Uterus (tissue), 4 donors: ENCODE results near the gene SLC12A9. TPM values are rescaled to one million over a fixed set of nuclear protein-coding genes. Genes with fewer than 3 reads are reported as not detected.

Experiments
- DNase-seq, 2 donors: peaks; one replicate each; pipeline ENCODE4 v3.0.0-alpha.2; 2019 to 2020
- H3K27ac ChIP-seq, 2 donors: fragments of 200-600 bp; sonication (generic); 1 replicate in 1 of 2; 2 replicates in 1 of 2; pipeline ENCODE4 v1.5.1; 2016 to 2018
- H3K27me3 ChIP-seq, 2 donors: fragments of 200-600 bp; sonication (generic); one replicate each; pipeline ENCODE4 v1.5.1; 2018 to 2019; ENCODE audit warnings: control low read depth in 1 of 2
- H3K36me3 ChIP-seq, 2 donors: fragments of 200-600 bp; sonication (generic); one replicate each; pipeline ENCODE4 v1.5.1; 2019; ENCODE audit warnings: control low read depth in 1 of 2
- H3K4me1 ChIP-seq, 2 donors: fragments of 200-600 bp; sonication (generic); one replicate each; pipeline ENCODE4 v1.5.1; 2018 to 2019; ENCODE audit warnings: control low read depth in 1 of 2
- H3K4me3 ChIP-seq, 2 donors: fragments of 200-600 bp; sonication (generic); 1 replicate in 1 of 2; 2 replicates in 1 of 2; pipeline ENCODE4 v1.5.1; 2018 to 2019; ENCODE audit warnings: mild to moderate bottlenecking in 1 of 2
- H3K9me3 ChIP-seq, 2 donors: fragments of 200-600 bp; sonication (generic); one replicate each; pipeline ENCODE4 v1.5.1; 2019; ENCODE audit warnings: control low read depth in 1 of 2
- POLR2A ChIP-seq, 2 donors: fragments of 450-650 bp; IDR thresholded peaks; one replicate each; pipeline ENCODE4 v1.6.1; 2016; ENCODE audit warnings: antibody characterized with exemption in 2 of 2, mild to moderate bottlenecking in 1 of 2, moderate library complexity in 1 of 2
- intact Hi-C: fragments of 100-400 bp; cut with DNase I; formaldehyde crosslinking; loops from one replicate; pipeline ENCODE4 v1.15.1; 2023; ENCODE audit warnings: low total_unique reads
- total RNA-seq, 4 donors: library from RNA; depleted of rRNA in 3 of 4; stranded (reverse); fragments of >200 nt in 3 of 4; gene quantifications; one replicate each; pipeline versions ENCODE4 v1.1.0 to v1.2.4, GENCODE V29; 2014 to 2023
- TF ChIP-seq, protein P1 (sequence below), 4 experiments: fragments of 200-600 bp in 2 of 4; fragments of 450-650 bp in 2 of 4; sonication (generic) in 2 of 4; IDR thresholded peaks; one replicate each; pipeline ENCODE4 v1.5.1; 2016 to 2019; ENCODE audit warnings: antibody characterized with exemption in 4 of 4, mild to moderate bottlenecking in 2 of 4, moderate library complexity in 1 of 4
- donor health status: DM: yes; HTN: yes; CAD: no.

SLC12A9 gene
- total RNA-seq, 4 donors from 2014 or later: 9.0 to 36.9 (median 25.9) TPM

- H3K36me3 ChIP-seq: no peaks in the 10 kb centered on the region
- DNase-seq: no peak
- peaks cover 0 to 8% of the 10 kb centered on the region in 2 donors for H3K27me3 ChIP-seq
- H3K4me3 ChIP-seq: no peak overlapping the region
- no peaks in the 10 kb centered on the region for H3K9me3 ChIP-seq
- intact Hi-C loops: loop anchor here (2.0 kb wide), 1 partner anchor 161 kb away; no protein-coding TSS in a partner anchor
- no peak overlapping the region for H3K27ac ChIP-seq
- TF ChIP-seq, protein P1, sequence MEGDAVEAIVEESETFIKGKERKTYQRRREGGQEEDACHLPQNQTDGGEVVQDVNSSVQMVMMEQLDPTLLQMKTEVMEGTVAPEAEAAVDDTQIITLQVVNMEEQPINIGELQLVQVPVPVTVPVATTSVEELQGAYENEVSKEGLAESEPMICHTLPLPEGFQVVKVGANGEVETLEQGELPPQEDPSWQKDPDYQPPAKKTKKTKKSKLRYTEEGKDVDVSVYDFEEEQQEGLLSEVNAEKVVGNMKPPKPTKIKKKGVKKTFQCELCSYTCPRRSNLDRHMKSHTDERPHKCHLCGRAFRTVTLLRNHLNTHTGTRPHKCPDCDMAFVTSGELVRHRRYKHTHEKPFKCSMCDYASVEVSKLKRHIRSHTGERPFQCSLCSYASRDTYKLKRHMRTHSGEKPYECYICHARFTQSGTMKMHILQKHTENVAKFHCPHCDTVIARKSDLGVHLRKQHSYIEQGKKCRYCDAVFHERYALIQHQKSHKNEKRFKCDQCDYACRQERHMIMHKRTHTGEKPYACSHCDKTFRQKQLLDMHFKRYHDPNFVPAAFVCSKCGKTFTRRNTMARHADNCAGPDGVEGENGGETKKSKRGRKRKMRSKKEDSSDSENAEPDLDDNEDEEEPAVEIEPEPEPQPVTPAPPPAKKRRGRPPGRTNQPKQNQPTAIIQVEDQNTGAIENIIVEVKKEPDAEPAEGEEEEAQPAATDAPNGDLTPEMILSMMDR (IDR thresholded peaks at IDR 0.05): no peak
- TF ChIP-seq POLR2A (IDR thresholded peaks at IDR 0.05): no peak
- peaks cover 0 to 19% of the 10 kb centered on the region in 2 donors for H3K4me1 ChIP-seq
Measured at GRCh38 chr7:100897772-100898454, 45.4 kb downstream of the SLC12A9 start.

DNA sequence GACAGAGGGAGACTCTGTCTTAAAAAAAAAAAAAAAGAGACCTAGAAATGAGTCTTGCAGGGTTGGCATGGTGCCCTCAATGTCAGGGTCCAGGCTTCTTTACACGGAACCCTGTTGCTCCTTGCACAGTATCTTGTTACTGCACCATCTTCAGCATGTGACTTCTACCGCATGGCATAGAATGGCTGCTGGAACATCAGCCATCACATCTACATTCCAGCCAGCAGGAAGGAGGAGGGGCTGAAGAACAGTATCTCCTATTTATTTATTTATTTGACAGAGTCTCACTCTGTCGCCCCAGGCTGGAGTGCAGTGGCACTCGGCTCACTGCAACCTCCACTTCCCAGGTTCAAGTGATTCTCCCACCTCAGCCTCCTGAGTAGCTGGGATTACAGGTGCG is 46.9 kb downstream of the SLC12A9 start:
- intact Hi-C loops: no loop called here
- Histone ChIP-seq H3K4me3 (no peak overlapping the region), H3K4me1 (peaks cover 0 to 19% of the 10 kb centered on the region in 2 donors), H3K27me3 (peaks cover 0 to 8% of the 10 kb centered on the region in 2 donors), H3K9me3 (no peaks in the 10 kb centered on the region), H3K36me3 (no peaks in the 10 kb centered on the region), H3K27ac (no peak overlapping the region)
- no peak for TF ChIP-seq POLR2A (IDR thresholded peaks at IDR 0.05)
- TF ChIP-seq, protein P1 (IDR thresholded peaks at IDR 0.05): no peak
- no peak for DNase-seq

DNA sequence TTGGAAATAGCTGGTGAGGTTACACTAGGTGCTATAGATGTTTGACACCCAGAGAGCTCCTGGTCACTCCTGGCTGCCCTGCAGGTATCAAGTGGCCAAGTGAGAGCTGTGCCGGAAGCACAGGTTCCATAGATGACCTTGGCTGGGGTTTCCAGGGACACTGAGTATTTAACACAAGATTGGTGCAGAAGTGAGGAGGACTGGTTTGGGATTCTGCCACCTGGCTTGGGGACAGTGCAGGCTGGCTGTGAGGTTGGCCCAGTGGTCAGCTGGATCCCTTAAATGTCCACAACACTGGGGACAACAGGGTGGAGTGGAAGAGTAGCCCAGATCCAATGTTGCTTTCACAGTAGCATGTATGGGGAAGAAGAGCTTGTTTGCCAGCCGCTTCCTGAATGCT is 48.5 kb downstream of the SLC12A9 start:
- intact Hi-C loops: no loop called here
- peaks cover 0 to 7% of the 10 kb centered on the region in 2 donors for H3K27me3 ChIP-seq
- peaks cover 0 to 8% of the 10 kb centered on the region in 2 donors for H3K4me1 ChIP-seq
- no peaks in the 10 kb centered on the region for H3K9me3 ChIP-seq
- DNase-seq: no peak
- no peak overlapping the region for H3K4me3 ChIP-seq
- no peaks in the 10 kb centered on the region for H3K36me3 ChIP-seq
- TF ChIP-seq, protein P1 (IDR thresholded peaks at IDR 0.05): no peak
- no peak for TF ChIP-seq POLR2A (IDR thresholded peaks at IDR 0.05)
- no peak overlapping the region for H3K27ac ChIP-seq

DNA sequence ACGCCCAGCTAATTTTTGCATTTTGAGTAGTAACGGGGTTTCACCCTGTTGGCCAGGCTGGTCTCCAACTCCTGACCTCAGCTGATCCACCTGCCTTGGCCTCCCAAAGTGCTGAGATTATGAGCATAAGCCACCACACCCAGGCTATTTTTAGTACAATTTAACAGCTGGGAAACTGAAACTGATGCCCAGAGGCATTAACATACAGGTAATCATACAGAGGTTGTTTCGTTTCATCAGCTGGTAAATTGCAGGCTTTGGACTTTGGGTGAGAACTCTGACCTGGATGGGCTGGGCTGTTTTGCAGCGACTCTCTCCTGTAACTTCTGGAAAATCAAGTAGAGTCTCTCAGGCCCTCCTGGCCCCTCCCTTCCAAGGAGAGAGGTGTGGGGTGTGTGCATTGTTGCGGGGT is 49.4 kb downstream of the SLC12A9 start:
- Histone ChIP-seq H3K27me3 (no peaks in the 10 kb centered on the region), H3K9me3 (no peaks in the 10 kb centered on the region), H3K27ac (no peak overlapping the region), H3K4me1 (no peaks in the 10 kb centered on the region), H3K4me3 (no peak overlapping the region), H3K36me3 (no peaks in the 10 kb centered on the region)
- DNase-seq: no peak
- TF ChIP-seq POLR2A (IDR thresholded peaks at IDR 0.05): no peak
- TF ChIP-seq, protein P1 (IDR thresholded peaks at IDR 0.05): no peak
- intact Hi-C loops: no loop called here

GRCh38 chr7:100902638-100903037 is 50.1 kb downstream of the SLC12A9 start:
- TF ChIP-seq, protein P1 (IDR thresholded peaks at IDR 0.05): no peak
- no peak for TF ChIP-seq POLR2A (IDR thresholded peaks at IDR 0.05)
- H3K4me1 ChIP-seq: no peaks in the 10 kb centered on the region
- no peak overlapping the region for H3K4me3 ChIP-seq
- no peaks in the 10 kb centered on the region for H3K27me3 ChIP-seq
- intact Hi-C loops: no loop called here
- no peaks in the 10 kb centered on the region for H3K9me3 ChIP-seq
- H3K27ac ChIP-seq: no peak overlapping the region
- no peaks in the 10 kb centered on the region for H3K36me3 ChIP-seq
- no peak for DNase-seq
